T-helper 1 cell treated with Interleukin-12 subunit alpha and Interleukin-12 subunit beta and Interleukin-4 antibody, amounts not matched to agents 30 μg/mL and 1 μg/mL, for 36 hours (primary cell): Measurements from ENCODE around the gene CACNG3.

Source experiments
- H3K27ac Mint-ChIP-seq: one replicate; pipeline ENCODE4 v1.8.0; 2021; ENCODE audit warnings: mild to moderate bottlenecking, mixed read lengths
- H3K27me3 Mint-ChIP-seq: one replicate; pipeline ENCODE4 v1.8.0; 2021; ENCODE audit warnings: low read depth, mixed read lengths
- H3K36me3 Mint-ChIP-seq: one replicate; pipeline ENCODE4 v1.8.0; 2021; ENCODE audit warnings: low read depth, mixed read lengths
- H3K4me1 Mint-ChIP-seq: one replicate; pipeline ENCODE4 v1.8.0; 2021; ENCODE audit warnings: low read depth, mixed read lengths
- H3K4me3 Mint-ChIP-seq: one replicate; pipeline ENCODE4 v1.8.0; 2021; ENCODE audit warnings: mild to moderate bottlenecking, moderate library complexity, mixed read lengths
- H3K9me3 Mint-ChIP-seq: one replicate; pipeline ENCODE4 v1.8.0; 2021; ENCODE audit warnings: mixed read lengths

CACNG3 gene

GRCh38 chr16:24257958-24258357 is 1.8 kb downstream of the CACNG3 start:
- Mint-ChIP-seq H3K36me3 (no peaks in the 10 kb centered on the region), H3K4me3 (no peak overlapping the region), H3K9me3 (no peaks in the 10 kb centered on the region), H3K4me1 (no peaks in the 10 kb centered on the region), H3K27me3 (peaks cover 52% of the 10 kb centered on the region), H3K27ac (no peak overlapping the region)

DNA sequence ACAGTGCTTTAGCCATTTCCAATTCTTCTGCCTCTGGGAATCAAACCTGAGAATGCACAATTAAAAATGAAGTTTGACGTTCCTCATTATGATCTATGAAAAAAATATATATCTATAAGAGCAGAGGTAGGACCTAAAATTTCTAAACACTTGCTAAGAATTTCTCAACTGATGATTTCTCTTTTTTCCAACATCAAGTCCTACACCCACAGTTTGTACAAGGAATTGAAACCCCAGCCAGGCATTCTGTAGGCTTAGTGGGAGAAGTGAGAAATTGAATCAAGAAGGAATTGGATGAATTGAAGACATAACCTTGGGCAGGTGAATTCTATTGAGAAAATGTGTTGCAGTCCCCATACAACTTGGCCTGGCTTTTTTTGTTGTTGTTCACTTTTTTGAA is 2.7 kb downstream of the CACNG3 start:
- H3K27me3 Mint-ChIP-seq, result peaks cover 44% of the 10 kb centered on the region
- H3K4me1 Mint-ChIP-seq, result no peaks in the 10 kb centered on the region
- no peaks in the 10 kb centered on the region for H3K9me3 Mint-ChIP-seq
- H3K36me3 Mint-ChIP-seq, result no peaks in the 10 kb centered on the region
- H3K27ac Mint-ChIP-seq, result no peak overlapping the region
- no peak overlapping the region for H3K4me3 Mint-ChIP-seq

DNA sequence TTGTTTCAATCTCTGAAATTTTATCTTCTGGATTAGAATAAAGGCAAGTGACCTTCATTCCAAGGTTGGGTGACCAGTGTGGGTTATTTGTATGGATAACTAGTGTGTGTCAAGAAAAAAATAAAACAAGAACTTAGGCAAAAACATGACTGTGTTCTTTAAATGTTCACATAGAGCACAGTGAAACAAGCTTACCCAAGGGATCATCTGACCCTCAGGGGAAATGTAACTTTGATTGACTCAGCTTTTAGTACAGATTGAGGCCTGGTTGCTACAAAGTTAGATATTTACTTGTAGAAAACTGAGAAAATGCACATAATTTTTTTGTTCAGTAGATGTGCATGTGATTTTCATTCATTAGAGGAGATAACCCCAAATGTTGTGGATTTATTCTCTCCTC is 6.7 kb downstream of the CACNG3 start:
- H3K4me3 Mint-ChIP-seq, result no peak overlapping the region
- H3K27me3 Mint-ChIP-seq, result peaks cover 6% of the 10 kb centered on the region
- no peaks in the 10 kb centered on the region for H3K9me3 Mint-ChIP-seq
- no peaks in the 10 kb centered on the region for H3K36me3 Mint-ChIP-seq
- H3K4me1 Mint-ChIP-seq, result no peaks in the 10 kb centered on the region
- H3K27ac Mint-ChIP-seq, result no peak overlapping the region

DNA sequence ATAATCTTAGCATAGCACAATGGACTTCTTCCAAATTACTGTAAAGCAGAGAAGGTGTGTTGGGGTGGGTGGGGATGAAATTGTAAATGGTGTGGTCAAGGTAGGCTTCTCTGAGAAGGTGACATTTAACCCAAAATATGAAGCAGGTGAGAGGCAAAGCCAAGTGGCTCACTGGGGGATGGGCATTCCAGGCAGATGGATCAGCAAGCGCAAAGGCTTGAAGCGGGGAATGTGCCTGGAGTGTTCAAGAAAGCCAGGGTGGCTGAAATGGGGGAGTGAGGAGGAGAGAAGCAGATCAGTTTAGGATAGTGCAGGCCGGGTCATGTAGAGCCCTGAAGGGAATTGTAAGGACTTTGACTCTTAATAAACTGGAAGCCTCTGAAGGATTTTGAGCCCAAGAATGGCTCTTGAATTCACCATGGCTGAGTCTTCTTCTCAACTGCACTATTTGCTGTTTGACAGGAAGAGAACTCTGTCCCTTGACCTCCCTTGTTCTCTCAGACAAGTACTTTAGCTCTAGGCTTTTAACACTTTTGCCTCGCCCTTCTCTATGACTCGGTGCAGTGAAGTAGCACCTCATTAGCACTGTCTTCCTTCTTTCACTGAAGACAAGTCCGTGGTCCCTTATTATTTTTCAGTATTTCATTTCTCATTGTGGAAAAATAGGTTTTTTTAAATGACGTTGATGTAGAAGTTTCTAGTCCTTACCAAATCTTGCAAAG is 14.7 kb downstream of the CACNG3 start:
- no peaks in the 10 kb centered on the region for H3K36me3 Mint-ChIP-seq
- no peaks in the 10 kb centered on the region for H3K9me3 Mint-ChIP-seq
- H3K4me1 Mint-ChIP-seq, result no peaks in the 10 kb centered on the region
- H3K4me3 Mint-ChIP-seq, result no peak overlapping the region
- H3K27me3 Mint-ChIP-seq, result peaks cover 10% of the 10 kb centered on the region
- no peak overlapping the region for H3K27ac Mint-ChIP-seq

DNA sequence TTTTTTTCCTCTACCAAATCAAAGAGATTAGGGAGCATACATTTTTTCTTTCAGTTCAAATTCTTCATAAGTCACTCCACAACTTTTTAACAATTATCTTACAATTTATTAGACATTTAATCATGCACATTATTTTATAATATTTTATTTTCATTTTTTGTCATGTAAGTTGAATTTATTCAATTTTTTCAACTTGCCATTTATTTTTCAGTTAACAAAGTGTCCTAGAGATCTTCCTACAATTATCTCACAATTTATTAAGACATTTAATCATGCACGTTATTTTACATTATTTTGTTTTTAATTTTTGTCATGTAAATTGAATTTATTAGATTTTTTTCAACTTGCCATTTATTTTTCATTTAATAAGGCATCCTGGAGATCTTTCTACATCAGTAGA is 16.2 kb downstream of the CACNG3 start:
- no peaks in the 10 kb centered on the region for H3K9me3 Mint-ChIP-seq
- H3K27ac Mint-ChIP-seq, result no peak overlapping the region
- H3K36me3 Mint-ChIP-seq, result no peaks in the 10 kb centered on the region
- H3K4me3 Mint-ChIP-seq, result no peak overlapping the region
- H3K4me1 Mint-ChIP-seq, result no peaks in the 10 kb centered on the region
- peaks cover 10% of the 10 kb centered on the region for H3K27me3 Mint-ChIP-seq

- Mint-ChIP-seq H3K4me1 (no peaks in the 10 kb centered on the region), H3K4me3 (no peak overlapping the region), H3K36me3 (no peaks in the 10 kb centered on the region), H3K27ac (no peak overlapping the region), H3K27me3 (peaks cover 10% of the 10 kb centered on the region), H3K9me3 (no peaks in the 10 kb centered on the region)
Measured at GRCh38 chr16:24273508-24274182, 17.5 kb downstream of the CACNG3 start.

GRCh38 chr16:24275413-24275812 is 19.3 kb downstream of the CACNG3 start:
- Mint-ChIP-seq H3K36me3 (no peaks in the 10 kb centered on the region), H3K4me1 (no peaks in the 10 kb centered on the region), H3K4me3 (no peak overlapping the region), H3K27me3 (peaks cover 10% of the 10 kb centered on the region), H3K27ac (no peak overlapping the region), H3K9me3 (no peaks in the 10 kb centered on the region)

DNA sequence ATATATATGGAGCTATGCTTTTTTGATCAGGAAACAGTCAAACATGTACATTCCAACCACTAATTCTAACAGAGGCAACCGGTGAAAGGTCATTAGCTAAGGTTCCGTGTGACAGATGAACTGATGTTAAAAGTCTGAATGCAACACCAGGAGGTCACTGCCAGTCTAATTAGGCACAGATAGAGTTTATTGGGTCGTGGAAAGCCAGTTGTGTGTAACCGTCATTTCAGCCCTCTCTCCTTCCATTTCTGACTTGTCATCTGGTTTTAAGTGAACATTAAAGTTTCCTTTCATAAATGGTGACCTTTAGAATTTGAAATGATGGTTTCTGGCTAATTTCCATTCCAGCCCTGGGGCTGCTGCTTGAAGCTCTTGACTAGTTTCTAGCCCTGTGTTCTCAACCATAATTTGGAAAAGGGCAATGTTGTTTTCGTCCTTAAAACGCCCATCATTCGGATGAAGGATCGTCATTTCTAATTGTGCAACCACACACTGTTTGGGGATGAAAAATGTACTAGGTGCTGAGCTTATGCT is 23.9 kb downstream of the CACNG3 start:
- H3K27me3 Mint-ChIP-seq, result no peaks in the 10 kb centered on the region
- H3K4me1 Mint-ChIP-seq, result no peaks in the 10 kb centered on the region
- H3K9me3 Mint-ChIP-seq, result no peaks in the 10 kb centered on the region

GRCh38 chr16:24281466-24281865 is 25.3 kb downstream of the CACNG3 start:
- no peaks in the 10 kb centered on the region for H3K9me3 Mint-ChIP-seq
- no peaks in the 10 kb centered on the region for H3K36me3 Mint-ChIP-seq
- no peaks in the 10 kb centered on the region for H3K4me1 Mint-ChIP-seq
- no peaks in the 10 kb centered on the region for H3K27me3 Mint-ChIP-seq
- H3K27ac Mint-ChIP-seq, result no peak overlapping the region
- H3K4me3 Mint-ChIP-seq, result no peak overlapping the region

More for the DNA sequence above, 23.9 kb downstream of the CACNG3 start:
- no peak overlapping the region for H3K27ac Mint-ChIP-seq
- no peak overlapping the region for H3K4me3 Mint-ChIP-seq
- no peaks in the 10 kb centered on the region for H3K36me3 Mint-ChIP-seq

DNA sequence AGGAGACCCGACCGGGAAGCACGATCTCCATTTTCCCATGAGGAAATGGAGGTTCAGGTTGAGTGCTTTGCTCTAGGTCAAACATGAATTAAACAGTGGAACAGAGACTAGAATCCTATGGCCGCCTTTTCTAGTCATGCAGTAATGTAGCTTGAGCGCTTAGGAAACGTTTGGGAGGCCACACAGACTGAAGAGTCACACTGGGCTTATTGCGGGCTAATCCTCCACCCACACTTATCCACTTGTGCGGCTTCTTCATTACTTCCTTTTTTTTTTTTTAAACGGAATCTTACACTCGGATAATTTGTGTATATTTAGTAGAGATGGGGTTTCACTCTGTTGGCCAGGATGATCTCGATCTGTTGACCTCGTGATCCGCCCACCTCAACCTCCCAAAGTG is 26.0 kb downstream of the CACNG3 start:
- Mint-ChIP-seq H3K4me3 (no peak overlapping the region), H3K36me3 (no peaks in the 10 kb centered on the region), H3K9me3 (no peaks in the 10 kb centered on the region), H3K4me1 (no peaks in the 10 kb centered on the region), H3K27ac (no peak overlapping the region), H3K27me3 (no peaks in the 10 kb centered on the region)

GRCh38 chr16:24286741-24287405 is 30.7 kb downstream of the CACNG3 start:
- H3K36me3 Mint-ChIP-seq, result no peaks in the 10 kb centered on the region
- H3K27ac Mint-ChIP-seq, result no peak overlapping the region
- H3K4me1 Mint-ChIP-seq, result no peaks in the 10 kb centered on the region
- no peaks in the 10 kb centered on the region for H3K9me3 Mint-ChIP-seq
- peaks cover 4% of the 10 kb centered on the region for H3K27me3 Mint-ChIP-seq
- no peak overlapping the region for H3K4me3 Mint-ChIP-seq

GRCh38 chr16:24288516-24288915 is 32.4 kb downstream of the CACNG3 start:
- Mint-ChIP-seq H3K4me3 (no peak overlapping the region), H3K27ac (no peak overlapping the region), H3K36me3 (no peaks in the 10 kb centered on the region), H3K4me1 (no peaks in the 10 kb centered on the region), H3K27me3 (peaks cover 4% of the 10 kb centered on the region), H3K9me3 (no peaks in the 10 kb centered on the region)

DNA sequence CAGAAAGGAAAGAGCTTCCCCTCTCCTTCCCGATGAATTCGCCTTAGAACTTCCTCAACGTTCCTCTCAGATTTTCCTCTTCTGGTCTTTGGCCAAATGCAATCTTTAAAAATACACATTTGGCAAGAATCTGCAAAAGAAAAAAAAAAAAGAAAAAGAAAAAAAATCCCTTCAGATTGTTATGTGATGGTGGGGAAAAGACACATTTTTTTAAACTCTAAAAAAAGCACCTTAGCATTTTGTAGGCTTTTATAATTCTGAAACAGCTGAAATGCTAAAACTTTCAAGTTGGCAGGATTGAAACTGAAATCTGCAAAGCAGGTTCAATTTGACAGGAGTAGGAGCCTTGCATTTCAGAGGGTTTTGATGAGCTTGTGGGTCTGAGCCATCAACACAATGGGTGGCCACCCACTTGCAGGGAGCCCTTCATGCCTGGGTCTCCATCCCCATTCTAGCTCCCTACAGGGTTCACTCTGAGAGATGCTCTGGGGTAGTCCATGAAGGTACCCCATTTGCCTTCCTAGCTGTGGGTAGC is 33.1 kb downstream of the CACNG3 start:
- peaks cover 4% of the 10 kb centered on the region for H3K27me3 Mint-ChIP-seq
- H3K9me3 Mint-ChIP-seq, result no peaks in the 10 kb centered on the region

DNA sequence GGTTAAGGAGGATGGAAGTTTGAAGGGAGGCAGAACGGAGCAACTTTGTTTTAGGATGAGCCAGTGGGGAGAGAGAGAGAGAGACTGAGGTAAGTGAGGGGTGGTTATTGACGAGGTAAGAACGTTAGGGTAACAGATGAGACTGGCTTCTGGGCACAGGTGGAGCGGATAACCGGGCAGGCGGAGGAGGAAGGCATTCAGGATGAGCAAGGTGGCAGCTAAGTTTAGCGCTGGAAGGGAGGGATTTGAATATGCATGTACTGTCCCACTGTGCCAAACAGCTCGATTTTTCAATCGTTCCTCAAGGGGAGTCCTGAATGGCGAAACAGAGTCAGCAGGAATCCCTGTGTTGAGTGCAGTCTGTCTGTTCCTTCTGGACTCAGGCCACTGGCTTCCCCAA is 35.8 kb downstream of the CACNG3 start:
- no peak overlapping the region for H3K27ac Mint-ChIP-seq
- H3K36me3 Mint-ChIP-seq, result no peaks in the 10 kb centered on the region
- H3K4me3 Mint-ChIP-seq, result no peak overlapping the region
- H3K27me3 Mint-ChIP-seq, result peaks cover 4% of the 10 kb centered on the region
- no peaks in the 10 kb centered on the region for H3K9me3 Mint-ChIP-seq
- H3K4me1 Mint-ChIP-seq, result no peaks in the 10 kb centered on the region

More for the DNA sequence above, 33.1 kb downstream of the CACNG3 start:
- Mint-ChIP-seq H3K27ac (no peak overlapping the region), H3K36me3 (no peaks in the 10 kb centered on the region), H3K4me3 (no peak overlapping the region), H3K4me1 (no peaks in the 10 kb centered on the region)
